Measurements from ENCODE around the gene RBP7.

DNA sequence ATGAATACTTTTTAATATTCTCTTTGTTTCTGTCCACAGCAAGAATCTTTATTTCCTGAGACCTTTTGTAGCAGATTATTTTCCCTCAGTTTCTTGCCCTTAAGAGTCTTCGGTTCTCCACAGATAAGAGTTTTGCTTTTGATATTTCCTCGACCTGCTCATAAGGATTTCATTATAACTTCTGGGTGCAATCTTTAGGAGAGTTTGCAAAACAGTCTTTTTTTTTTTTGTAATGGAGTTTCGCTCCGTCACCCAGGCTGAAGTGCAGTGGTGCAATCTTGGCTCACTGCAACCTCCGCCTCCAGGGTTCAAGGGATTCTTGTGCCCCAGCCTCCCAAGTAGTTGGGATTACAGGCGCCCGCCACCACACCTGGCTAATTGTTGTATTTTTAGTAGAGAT, 25.6 kb downstream of the RBP7 start:
- TF ChIP-seq POLR2A (IDR thresholded peaks at IDR 0.05; ENCODE audit: low read depth, low read length) (no peak), EZH2 (IDR thresholded peaks at IDR 0.05; ENCODE audit: borderline replicate concordance, low read depth, low read length, severe bottlenecking) (no peak), MYC (IDR thresholded peaks at IDR 0.05; ENCODE audit: low read depth, low read length) (no peak), FOS (IDR thresholded peaks at IDR 0.05; ENCODE audit: borderline replicate concordance, insufficient read depth, low read length) (no peak), POLR2AphosphoS5 (IDR thresholded peaks at IDR 0.05; ENCODE audit: insufficient read depth, low read depth, low read length) (no peak), JUN (IDR thresholded peaks at IDR 0.05; ENCODE audit: borderline replicate concordance, insufficient read depth, insufficient read length, low read depth) (no peak)
- TF ChIP-seq, protein P1, sequence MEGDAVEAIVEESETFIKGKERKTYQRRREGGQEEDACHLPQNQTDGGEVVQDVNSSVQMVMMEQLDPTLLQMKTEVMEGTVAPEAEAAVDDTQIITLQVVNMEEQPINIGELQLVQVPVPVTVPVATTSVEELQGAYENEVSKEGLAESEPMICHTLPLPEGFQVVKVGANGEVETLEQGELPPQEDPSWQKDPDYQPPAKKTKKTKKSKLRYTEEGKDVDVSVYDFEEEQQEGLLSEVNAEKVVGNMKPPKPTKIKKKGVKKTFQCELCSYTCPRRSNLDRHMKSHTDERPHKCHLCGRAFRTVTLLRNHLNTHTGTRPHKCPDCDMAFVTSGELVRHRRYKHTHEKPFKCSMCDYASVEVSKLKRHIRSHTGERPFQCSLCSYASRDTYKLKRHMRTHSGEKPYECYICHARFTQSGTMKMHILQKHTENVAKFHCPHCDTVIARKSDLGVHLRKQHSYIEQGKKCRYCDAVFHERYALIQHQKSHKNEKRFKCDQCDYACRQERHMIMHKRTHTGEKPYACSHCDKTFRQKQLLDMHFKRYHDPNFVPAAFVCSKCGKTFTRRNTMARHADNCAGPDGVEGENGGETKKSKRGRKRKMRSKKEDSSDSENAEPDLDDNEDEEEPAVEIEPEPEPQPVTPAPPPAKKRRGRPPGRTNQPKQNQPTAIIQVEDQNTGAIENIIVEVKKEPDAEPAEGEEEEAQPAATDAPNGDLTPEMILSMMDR (IDR thresholded peaks at IDR 0.05; ENCODE audit: extremely low read depth in 1 of 2, insufficient read depth in 1 of 2, low read depth in 1 of 2, low read length in 2 of 2): no peak
- TF ChIP-seq, protein P2, sequence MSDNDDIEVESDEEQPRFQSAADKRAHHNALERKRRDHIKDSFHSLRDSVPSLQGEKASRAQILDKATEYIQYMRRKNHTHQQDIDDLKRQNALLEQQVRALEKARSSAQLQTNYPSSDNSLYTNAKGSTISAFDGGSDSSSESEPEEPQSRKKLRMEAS (IDR thresholded peaks at IDR 0.05; ENCODE audit: insufficient read depth, insufficient read length): no peak

Data from endothelial cell of umbilical vein (primary cell).